A549 (cell line): Measurements from ENCODE around the gene DET1.
"Not testable (repeated sequence)": the region's sequence is repeated elsewhere in the genome, so short reads cannot be mapped to it uniquely, and the experiment has no call there.

Experiments
- EP300 ChIP-seq, 2 experiments: fragments of >200 bp; sonication (Bioruptor Twin); formaldehyde crosslinking; IDR thresholded peaks; 2 replicates in 1 of 2; 3 replicates in 1 of 2; pipeline ENCODE4 v1.6.1; 2016 to 2017
- POLR2A ChIP-seq: IDR thresholded peaks from 2 replicates; pipeline ENCODE4 v1.6.1; 2012; ENCODE audit warnings: mild to moderate bottlenecking, low read length
- RARB ChIP-seq: fragments of 250-450 bp; sonication (Bioruptor Pico); IDR thresholded peaks from 2 replicates; pipeline ENCODE4 v1.8.0; 2021; ENCODE audit warnings: mild to moderate bottlenecking, moderate library complexity
- RNF2 ChIP-seq: fragments of 200-600 bp; sonication (generic); IDR thresholded peaks from 2 replicates; pipeline ENCODE4 v1.6.1; 2016; ENCODE audit warnings: low read depth, mild to moderate bottlenecking, antibody characterized with exemption, moderate library complexity, borderline replicate concordance
- SMC3 ChIP-seq: fragments of >200 bp; sonication (Bioruptor Twin); formaldehyde crosslinking; IDR thresholded peaks from 3 replicates; pipeline ENCODE4 v1.6.1; 2018; ENCODE audit warnings: inconsistent platforms
- SREBF2 ChIP-seq: fragments of 450-650 bp; IDR thresholded peaks from 2 replicates; pipeline ENCODE4 v1.6.1; 2014; ENCODE audit warnings: mild to moderate bottlenecking, moderate library complexity
- TP53 ChIP-seq: fragments of 250-450 bp; sonication (Bioruptor Pico); IDR thresholded peaks from 2 replicates; pipeline ENCODE4 v1.5.0; 2021; ENCODE audit warnings: mild to moderate bottlenecking, moderate library complexity
- TF ChIP-seq, protein P1 (sequence below): fragments of >200 bp; sonication (Bioruptor Twin); formaldehyde crosslinking; IDR thresholded peaks from 3 replicates; pipeline ENCODE4 v1.5.1; 2016
- TF ChIP-seq, protein P2 (sequence below): fragments of 200-600 bp; sonication (generic); IDR thresholded peaks from 2 replicates; pipeline ENCODE4 v1.6.1; 2016; ENCODE audit warnings: antibody characterized with exemption, mild to moderate bottlenecking, moderate library complexity

DNA sequence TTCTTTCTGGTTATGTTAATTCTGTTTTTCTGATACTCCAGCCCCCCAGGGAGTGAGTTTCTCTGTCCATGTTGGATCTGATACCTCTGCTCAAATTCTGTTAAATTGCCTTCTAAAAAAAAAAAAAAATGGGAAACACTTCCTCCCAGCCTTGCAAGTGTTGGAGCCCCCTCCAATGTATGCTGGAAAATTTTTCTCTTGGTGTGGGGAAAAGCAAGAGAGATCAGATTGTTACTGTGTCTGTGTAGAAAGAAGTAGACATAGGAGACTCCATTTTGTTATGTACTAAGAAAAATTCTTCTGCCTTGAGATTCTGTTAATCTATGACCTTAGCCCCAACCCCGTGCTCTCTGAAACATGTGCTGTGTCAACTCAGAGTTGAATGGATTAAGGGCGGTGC lies 6.1 kb downstream of the DET1 start:
- TF ChIP-seq POLR2A; EP300 (IDR thresholded peaks at IDR 0.05); SMC3; RARB (CRISPR knock-in tag); RNF2; SREBF2; TP53 (CRISPR knock-in tag): not testable (repeated sequence)
- TF ChIP-seq, protein P1, sequence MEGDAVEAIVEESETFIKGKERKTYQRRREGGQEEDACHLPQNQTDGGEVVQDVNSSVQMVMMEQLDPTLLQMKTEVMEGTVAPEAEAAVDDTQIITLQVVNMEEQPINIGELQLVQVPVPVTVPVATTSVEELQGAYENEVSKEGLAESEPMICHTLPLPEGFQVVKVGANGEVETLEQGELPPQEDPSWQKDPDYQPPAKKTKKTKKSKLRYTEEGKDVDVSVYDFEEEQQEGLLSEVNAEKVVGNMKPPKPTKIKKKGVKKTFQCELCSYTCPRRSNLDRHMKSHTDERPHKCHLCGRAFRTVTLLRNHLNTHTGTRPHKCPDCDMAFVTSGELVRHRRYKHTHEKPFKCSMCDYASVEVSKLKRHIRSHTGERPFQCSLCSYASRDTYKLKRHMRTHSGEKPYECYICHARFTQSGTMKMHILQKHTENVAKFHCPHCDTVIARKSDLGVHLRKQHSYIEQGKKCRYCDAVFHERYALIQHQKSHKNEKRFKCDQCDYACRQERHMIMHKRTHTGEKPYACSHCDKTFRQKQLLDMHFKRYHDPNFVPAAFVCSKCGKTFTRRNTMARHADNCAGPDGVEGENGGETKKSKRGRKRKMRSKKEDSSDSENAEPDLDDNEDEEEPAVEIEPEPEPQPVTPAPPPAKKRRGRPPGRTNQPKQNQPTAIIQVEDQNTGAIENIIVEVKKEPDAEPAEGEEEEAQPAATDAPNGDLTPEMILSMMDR: not testable (repeated sequence)
- TF ChIP-seq, protein P2, sequence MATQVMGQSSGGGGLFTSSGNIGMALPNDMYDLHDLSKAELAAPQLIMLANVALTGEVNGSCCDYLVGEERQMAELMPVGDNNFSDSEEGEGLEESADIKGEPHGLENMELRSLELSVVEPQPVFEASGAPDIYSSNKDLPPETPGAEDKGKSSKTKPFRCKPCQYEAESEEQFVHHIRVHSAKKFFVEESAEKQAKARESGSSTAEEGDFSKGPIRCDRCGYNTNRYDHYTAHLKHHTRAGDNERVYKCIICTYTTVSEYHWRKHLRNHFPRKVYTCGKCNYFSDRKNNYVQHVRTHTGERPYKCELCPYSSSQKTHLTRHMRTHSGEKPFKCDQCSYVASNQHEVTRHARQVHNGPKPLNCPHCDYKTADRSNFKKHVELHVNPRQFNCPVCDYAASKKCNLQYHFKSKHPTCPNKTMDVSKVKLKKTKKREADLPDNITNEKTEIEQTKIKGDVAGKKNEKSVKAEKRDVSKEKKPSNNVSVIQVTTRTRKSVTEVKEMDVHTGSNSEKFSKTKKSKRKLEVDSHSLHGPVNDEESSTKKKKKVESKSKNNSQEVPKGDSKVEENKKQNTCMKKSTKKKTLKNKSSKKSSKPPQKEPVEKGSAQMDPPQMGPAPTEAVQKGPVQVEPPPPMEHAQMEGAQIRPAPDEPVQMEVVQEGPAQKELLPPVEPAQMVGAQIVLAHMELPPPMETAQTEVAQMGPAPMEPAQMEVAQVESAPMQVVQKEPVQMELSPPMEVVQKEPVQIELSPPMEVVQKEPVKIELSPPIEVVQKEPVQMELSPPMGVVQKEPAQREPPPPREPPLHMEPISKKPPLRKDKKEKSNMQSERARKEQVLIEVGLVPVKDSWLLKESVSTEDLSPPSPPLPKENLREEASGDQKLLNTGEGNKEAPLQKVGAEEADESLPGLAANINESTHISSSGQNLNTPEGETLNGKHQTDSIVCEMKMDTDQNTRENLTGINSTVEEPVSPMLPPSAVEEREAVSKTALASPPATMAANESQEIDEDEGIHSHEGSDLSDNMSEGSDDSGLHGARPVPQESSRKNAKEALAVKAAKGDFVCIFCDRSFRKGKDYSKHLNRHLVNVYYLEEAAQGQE: not testable (repeated sequence)
